HuH-7.5 (cell line): ENCODE measurements around the gene GPC6.

Source experiments
- DNase-seq: peaks from one replicate; pipeline ENCODE4 v3.0.0; 2011; ENCODE audit warnings: low spot score

GPC6 gene

GRCh38 chr13:93577105-93577504 lies 350.5 kb downstream of the GPC6 start:
- no peak for DNase-seq

GRCh38 chr13:93589788-93590187 lies 363.2 kb downstream of the GPC6 start:
- no peak for DNase-seq

GRCh38 chr13:93603043-93603442 lies 376.4 kb downstream of the GPC6 start:
- DNase-seq: no peak

- no peak for DNase-seq
Observed at GRCh38 chr13:93614776-93615175, 388.2 kb downstream of the GPC6 start.

- no peak for DNase-seq
Observed at GRCh38 chr13:93620181-93620765, 393.7 kb downstream of the GPC6 start.

GRCh38 chr13:93621051-93621450 lies 394.4 kb downstream of the GPC6 start:
- DNase-seq: no peak

- DNase-seq: no peak
Observed at GRCh38 chr13:93621966-93622365, 395.4 kb downstream of the GPC6 start.

- no peak for DNase-seq
Observed at GRCh38 chr13:93624311-93624777, 397.7 kb downstream of the GPC6 start.

GRCh38 chr13:93625536-93625935 lies 398.9 kb downstream of the GPC6 start:
- DNase-seq: no peak

- DNase-seq: no peak
Observed at GRCh38 chr13:93628136-93628797, 401.7 kb downstream of the GPC6 start.

- no peak for DNase-seq
Observed at GRCh38 chr13:93635616-93636032, 409.0 kb downstream of the GPC6 start.

GRCh38 chr13:93637852-93638251 lies 411.2 kb downstream of the GPC6 start:
- DNase-seq: no peak

- DNase-seq: no peak
Observed at GRCh38 chr13:93640452-93640851, 413.8 kb downstream of the GPC6 start.

GRCh38 chr13:93646245-93646644 lies 419.6 kb downstream of the GPC6 start:
- DNase-seq: no peak

- DNase-seq: no peak
Observed at GRCh38 chr13:93649496-93649895, 422.9 kb downstream of the GPC6 start.

GRCh38 chr13:93653776-93654175 lies 427.2 kb downstream of the GPC6 start:
- DNase-seq: no peak

- no peak for DNase-seq
Observed at GRCh38 chr13:93655154-93655553, 428.5 kb downstream of the GPC6 start.

GRCh38 chr13:93660391-93661063 lies 433.9 kb downstream of the GPC6 start:
- no peak for DNase-seq

- no peak for DNase-seq
Observed at GRCh38 chr13:93670866-93671265, 444.3 kb downstream of the GPC6 start.

GRCh38 chr13:93672996-93673395 lies 446.4 kb downstream of the GPC6 start:
- no peak for DNase-seq

GRCh38 chr13:93673885-93674284 lies 447.3 kb downstream of the GPC6 start:
- no peak for DNase-seq

- no peak for DNase-seq
Observed at GRCh38 chr13:93674337-93674755, 447.7 kb downstream of the GPC6 start.

- no peak for DNase-seq
Observed at GRCh38 chr13:93680329-93680728, 453.7 kb downstream of the GPC6 start.
